Caki2 (cell line): Measurements from ENCODE around the gene HEPN1. TPM values are rescaled to one million over a fixed set of nuclear protein-coding genes. Genes with fewer than 3 reads are reported as not detected.

ENCODE experiments used
- DNase-seq: peaks from one replicate; pipeline ENCODE4 v3.0.0-alpha.2; 2015; ENCODE audit warnings: low read depth
- in situ Hi-C: cut with HindIII; loops from 2 replicates; pipeline ENCODE4 v1.10.0; 2016; ENCODE audit warnings: low sequenced_read_pairs, low pct_unique_long_range_greater_than_20kb, mixed read lengths
- total RNA-seq: library from RNA; depleted of rRNA; stranded (reverse); fragments of >200 nt; shearing (Covaris generic); gene quantifications from 2 replicates; pipeline ENCODE4 v1.2.3, GENCODE V29; 2014; ENCODE audit warnings: low replicate concordance

HEPN1 gene
- total RNA-seq, 1 experiment from 2014 or later = not detected

GRCh38 chr11:124930799-124931198 is 11.7 kb downstream of the HEPN1 start:
- in situ Hi-C loops = no loop called here
- DNase-seq = no peak

GRCh38 chr11:124934862-124935547 is 16.0 kb downstream of the HEPN1 start:
- no peak for DNase-seq
- in situ Hi-C loops = no loop called here

- no peak for DNase-seq
- in situ Hi-C loops = no loop called here
Observed at GRCh38 chr11:124935548-124936514, 16.8 kb downstream of the HEPN1 start, which contains the start of gene HEPACAM. TSS of gene HEPACAM (minus strand) at chr11:124936047. CDS start at chr11:124936006, 41 bp downstream.

DNA sequence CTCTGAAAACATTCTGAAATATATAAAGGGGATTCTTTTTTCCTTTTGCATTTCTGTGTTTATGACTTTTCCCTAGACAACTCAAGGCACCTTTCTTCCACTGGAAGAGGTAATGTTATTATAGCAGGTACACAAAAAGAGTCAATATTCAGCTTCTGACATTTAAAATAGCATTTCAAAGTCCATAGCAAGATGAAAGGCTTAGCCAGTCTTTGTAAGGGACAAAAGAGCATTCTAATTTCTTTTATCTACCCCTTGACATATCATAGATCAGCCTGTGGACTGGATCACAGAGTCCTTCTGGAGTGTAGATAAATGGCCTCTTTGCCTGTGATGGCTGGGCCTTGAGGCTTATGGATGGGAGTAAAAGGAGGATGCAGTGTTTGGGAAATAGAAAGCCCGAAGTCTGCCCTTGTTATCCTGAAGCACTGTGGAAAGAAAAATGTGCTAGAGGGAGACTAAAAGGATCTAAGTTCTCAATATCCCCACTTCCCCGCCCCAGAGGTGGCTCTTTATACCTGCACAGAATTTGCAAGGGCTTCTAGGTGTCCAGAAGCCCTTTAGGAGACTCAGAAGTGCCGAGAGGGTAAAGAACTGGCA is 18.4 kb downstream of the HEPN1 start:
- in situ Hi-C loops = no loop called here
- no peak for DNase-seq

GRCh38 chr11:124938206-124938765 is 19.2 kb downstream of the HEPN1 start:
- no peak for DNase-seq
- in situ Hi-C loops = no loop called here

GRCh38 chr11:124938970-124939369 is 19.9 kb downstream of the HEPN1 start:
- in situ Hi-C loops = no loop called here
- no peak for DNase-seq

GRCh38 chr11:124941703-124942102 is 22.7 kb downstream of the HEPN1 start:
- in situ Hi-C loops = no loop called here
- no peak for DNase-seq

- DNase-seq = no peak
- in situ Hi-C loops = no loop called here
Observed at GRCh38 chr11:124942466-124943253, 23.6 kb downstream of the HEPN1 start.

GRCh38 chr11:124943254-124943616 is 24.2 kb downstream of the HEPN1 start:
- in situ Hi-C loops = no loop called here
- DNase-seq = no peak

GRCh38 chr11:124943741-124944140 is 24.7 kb downstream of the HEPN1 start:
- in situ Hi-C loops = no loop called here
- DNase-seq = no peak

GRCh38 chr11:124944565-124944964 is 25.5 kb downstream of the HEPN1 start:
- in situ Hi-C loops = no loop called here
- no peak for DNase-seq

GRCh38 chr11:124945826-124946225 is 26.8 kb downstream of the HEPN1 start:
- in situ Hi-C loops = no loop called here
- no peak for DNase-seq

DNA sequence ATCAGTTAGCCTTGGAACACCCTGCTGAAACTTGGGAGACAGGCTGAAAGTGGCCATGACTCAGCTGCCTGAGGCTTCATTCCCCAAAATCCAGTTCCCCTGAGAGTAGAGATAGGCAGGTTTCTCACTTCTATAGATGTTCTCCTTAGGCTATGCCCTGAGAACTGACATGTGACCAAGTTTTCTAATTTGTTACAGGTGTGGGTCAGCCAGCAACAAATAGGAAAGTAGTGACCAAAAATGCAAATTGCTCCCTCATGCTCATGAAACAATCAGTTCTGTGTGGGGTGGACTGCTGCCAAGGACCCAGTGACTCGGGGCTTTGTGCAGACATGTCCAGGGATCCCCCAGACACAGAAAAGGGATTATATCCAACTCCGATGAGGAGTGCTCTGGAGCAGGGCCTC is 27.7 kb downstream of the HEPN1 start:
- in situ Hi-C loops = no loop called here
- DNase-seq = no peak

GRCh38 chr11:124950601-124951330 is 31.7 kb downstream of the HEPN1 start:
- in situ Hi-C loops = no loop called here
- DNase-seq = no peak

- DNase-seq = no peak
- in situ Hi-C loops = no loop called here
Observed at GRCh38 chr11:124951341-124951740, 32.3 kb downstream of the HEPN1 start.

DNA sequence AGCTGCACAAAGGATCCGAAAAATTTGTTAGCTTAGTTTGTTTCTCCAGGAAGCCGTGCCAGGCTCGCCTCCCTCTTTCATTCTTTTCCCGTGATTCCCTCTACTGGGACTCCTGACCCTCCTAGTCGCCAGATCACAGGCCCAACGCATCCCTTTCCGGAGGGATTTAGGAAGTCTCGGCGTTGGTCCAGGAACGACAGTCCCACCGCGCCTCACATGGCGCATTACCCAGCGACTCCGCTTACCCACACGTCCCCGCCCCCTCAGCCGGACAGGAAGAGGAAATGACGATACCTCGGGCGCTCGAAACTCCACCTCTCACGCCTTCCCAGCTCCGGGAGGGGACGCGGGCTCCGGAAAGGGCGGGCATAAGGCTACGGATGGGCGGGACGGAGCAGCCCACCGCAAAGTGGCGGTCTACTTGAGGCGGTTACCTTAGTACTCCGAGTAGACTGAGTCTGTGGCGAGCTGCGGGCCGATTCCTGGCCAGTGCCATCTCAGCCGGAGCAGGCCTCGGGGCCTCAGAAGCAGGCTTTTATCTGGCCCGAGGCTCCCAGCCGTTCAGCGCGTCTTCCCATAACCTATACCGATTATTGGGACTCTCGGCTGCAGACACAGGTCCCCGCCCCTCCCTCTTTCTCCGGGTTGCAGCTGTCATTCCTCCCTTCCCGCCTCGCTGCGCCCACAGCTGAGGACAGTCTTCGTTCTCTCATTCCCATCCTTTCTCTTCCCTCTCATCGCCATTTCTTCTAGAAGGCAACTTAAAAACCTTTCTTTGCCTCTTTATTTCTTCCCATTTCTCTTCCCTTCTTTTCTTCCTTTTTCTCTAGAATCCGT is 34.9 kb downstream of the HEPN1 start, which contains the start of gene CCDC15:
CCDC15 (plus strand) TSS at position 450 of the 837 bp plus-strand sequence. CDS start 531 bp downstream, outside the sequence.
- in situ Hi-C loops = no loop called here
- peak; percentile 92 for DNase-seq
